Testis (tissue), 2 donors: ENCODE measurements around the gene CD300LG.

Source experiments
- POLR2A ChIP-seq: fragments of 450-650 bp; IDR thresholded peaks from one replicate; pipeline ENCODE4 v1.6.1; 2017; ENCODE audit warnings: antibody characterized with exemption, mild to moderate bottlenecking, moderate library complexity
- TF ChIP-seq, protein P1 (sequence below), 3 experiments: fragments of 450-650 bp in 2 of 3; fragments of 200-600 bp in 1 of 3; sonication (generic) in 1 of 3; IDR thresholded peaks; one replicate each; pipeline ENCODE4 v1.5.1; 2016 to 2019; ENCODE audit warnings: antibody characterized with exemption in 3 of 3, mild to moderate bottlenecking in 2 of 3, moderate library complexity in 1 of 3

DNA sequence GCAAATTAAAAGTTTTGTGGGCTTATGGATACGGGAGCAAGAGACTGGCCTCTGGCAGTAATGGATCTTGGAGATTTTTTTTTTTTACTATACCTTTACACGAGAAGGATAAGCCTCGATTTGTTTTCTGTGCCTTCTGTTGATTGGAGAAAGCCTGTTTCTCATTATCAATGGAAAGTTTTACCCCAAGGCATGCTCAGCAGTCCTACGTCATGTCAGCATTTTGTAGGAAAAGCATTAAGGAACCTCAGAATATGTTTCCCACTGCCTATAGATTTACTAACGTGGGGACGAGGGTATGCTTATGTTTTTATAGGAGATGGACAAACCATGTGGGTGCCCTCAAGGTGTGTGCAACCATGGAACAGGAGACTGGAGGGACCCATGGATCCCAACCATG is 26.8 kb downstream of the CD300LG start:
- TF ChIP-seq, protein P1, sequence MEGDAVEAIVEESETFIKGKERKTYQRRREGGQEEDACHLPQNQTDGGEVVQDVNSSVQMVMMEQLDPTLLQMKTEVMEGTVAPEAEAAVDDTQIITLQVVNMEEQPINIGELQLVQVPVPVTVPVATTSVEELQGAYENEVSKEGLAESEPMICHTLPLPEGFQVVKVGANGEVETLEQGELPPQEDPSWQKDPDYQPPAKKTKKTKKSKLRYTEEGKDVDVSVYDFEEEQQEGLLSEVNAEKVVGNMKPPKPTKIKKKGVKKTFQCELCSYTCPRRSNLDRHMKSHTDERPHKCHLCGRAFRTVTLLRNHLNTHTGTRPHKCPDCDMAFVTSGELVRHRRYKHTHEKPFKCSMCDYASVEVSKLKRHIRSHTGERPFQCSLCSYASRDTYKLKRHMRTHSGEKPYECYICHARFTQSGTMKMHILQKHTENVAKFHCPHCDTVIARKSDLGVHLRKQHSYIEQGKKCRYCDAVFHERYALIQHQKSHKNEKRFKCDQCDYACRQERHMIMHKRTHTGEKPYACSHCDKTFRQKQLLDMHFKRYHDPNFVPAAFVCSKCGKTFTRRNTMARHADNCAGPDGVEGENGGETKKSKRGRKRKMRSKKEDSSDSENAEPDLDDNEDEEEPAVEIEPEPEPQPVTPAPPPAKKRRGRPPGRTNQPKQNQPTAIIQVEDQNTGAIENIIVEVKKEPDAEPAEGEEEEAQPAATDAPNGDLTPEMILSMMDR (IDR thresholded peaks at IDR 0.05): no peak
- no peak for TF ChIP-seq POLR2A
